HS-27A (cell line): ENCODE data around the gene SH3D19.
"Not testable (repeated sequence)": the region's sequence is repeated elsewhere in the genome, so short reads cannot be mapped to it uniquely, and the experiment has no call there.

Experiments
- DNase-seq: peaks from one replicate; pipeline ENCODE4 v3.0.0-alpha.2; 2012; ENCODE audit warnings: low read depth, missing footprints

SH3D19 gene

DNA sequence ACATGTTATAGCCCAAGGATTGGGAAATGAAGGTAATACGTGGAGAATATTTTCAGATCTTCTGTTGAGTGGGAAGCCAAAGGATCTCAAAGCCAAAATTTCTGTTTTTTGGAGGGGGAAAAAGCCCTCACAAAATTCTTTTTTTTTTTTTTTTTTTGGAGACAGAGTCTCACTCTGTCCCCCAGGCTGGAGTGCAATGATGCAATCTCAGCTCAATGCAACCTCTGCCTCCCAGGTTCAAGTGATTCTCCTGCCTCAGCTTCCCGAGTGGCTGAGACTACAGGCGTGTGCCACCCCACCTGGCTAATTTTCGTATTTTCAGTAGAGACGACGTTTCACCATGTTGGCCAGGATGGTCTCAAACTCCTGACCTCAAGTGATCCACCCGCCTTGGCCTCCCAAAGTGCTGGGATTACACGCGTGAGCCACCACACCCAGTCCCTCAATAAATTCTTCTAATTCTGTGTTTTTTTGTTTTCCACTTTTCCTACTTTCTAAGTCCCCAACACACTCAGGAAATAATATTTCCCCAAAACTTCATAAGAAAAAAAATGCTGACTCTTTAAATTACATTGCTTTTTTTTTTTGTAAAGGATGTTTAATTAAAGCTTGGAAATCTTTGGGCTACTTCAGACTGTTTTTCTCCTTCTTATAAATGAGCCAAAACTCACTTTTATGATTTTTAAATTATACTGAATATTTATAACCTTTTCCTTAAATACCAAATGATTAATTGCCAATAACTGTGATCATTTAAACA, 174.4 kb downstream of the SH3D19 start:
- no peak for DNase-seq

DNA sequence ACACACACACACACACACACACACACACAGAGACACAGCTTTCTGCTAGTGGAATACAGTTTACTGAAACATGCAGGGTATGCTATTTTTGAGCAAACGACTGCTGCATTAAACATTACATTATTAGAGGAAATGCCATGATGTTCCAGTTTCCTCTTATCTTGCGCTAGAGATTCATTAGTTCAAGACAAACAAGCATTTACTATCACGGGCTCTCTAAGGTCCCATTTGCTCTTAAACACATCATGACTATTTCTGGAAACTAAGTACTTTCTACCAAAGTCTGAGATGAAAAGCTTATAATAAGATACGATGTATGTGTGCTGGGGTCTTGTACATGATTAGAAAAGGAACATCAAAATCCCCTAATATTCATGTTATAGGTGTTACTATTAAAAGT, 177.1 kb downstream of the SH3D19 start:
- no peak for DNase-seq

DNA sequence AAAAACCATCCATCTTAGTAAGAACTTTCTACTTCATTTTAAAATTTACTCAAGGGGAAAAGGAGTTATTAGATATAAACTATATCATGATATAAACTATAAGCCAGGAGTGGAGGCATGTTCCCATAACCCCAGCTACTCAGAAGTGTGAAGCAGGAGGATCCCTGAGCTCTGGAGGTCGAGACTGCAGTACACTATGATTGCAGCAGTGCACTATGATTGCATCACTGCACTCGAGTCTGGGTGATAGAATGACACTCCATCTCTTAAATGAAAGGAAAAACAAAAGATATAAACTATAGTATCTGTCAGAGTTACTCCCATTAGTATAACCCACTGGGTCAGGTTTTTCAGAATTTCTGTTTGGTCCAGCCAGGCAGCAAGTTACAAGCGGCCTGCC, 178.4 kb downstream of the SH3D19 start:
- DNase-seq: no peak

DNA sequence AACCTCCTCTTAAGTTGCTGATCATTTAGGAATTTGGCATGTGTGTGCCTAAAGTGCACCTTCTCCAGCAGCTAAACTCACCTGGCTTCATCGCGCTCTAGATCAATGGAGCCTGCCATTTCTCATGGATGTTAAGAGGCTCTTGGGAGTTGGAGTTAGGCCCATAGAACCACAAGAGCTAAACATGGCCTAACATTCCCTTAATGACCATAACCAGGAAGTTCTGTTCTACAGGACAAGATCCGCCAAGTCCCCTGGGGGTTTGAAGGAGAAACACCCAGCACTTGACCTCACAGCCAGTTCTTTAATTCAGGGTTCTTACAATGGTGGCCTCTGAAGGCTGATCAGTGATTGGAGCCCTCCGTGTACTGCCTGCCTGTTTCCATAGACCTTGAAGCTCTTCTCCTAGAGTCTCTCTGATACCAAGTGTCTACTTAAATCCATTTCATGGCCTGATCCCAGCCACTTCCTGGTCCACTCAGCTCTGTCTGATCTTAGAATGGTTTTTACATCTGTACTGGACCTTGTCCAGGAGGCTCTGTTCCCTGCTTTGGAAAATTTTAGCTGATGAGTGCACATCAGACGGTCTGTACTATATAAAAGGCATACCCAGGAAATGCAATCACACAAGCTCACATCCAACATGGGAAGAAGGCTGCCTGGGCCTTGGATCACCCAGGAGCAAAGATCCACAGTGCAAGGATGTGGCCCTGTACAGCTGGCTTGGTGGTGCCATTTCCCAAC, 180.9 kb downstream of the SH3D19 start:
- no peak for DNase-seq

DNA sequence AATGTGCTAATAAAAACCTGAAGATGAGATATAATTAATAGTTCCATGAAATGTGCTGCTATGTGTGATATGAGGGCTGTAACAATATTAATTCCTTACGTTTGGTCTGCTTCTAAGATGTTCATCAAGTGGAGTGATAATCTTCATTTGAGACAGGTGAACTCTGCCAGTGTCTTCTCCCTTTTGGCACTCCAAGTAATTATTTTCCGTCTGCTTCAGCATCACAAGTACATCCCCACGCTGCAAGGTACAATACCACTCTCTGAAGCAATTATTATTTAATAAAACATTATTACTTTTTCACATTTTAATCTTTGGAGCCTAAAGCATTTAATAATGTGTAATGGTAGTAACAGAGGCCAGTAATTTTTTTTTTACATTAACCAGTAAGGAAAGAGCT, 181.6 kb downstream of the SH3D19 start:
- DNase-seq: no peak

DNA sequence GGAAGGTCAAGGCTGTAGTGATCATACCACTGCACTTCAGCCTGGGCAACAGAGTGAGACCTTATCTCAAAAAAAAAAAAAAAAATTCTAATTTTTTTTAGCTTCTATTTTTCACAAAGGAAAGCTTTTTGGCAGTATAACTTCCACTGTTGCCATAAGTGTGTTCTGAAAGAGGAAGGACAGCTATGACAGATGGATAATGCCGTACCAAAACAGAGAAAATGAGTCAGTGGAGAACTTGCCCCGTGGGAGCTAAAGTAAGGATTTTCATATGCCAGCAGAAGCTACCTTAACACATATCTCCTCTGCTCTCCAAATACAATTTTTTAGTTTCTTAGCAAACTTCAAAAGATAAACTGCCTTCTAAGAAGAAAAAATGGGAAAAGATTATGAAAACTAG, 182.2 kb downstream of the SH3D19 start:
- DNase-seq: no peak

DNA sequence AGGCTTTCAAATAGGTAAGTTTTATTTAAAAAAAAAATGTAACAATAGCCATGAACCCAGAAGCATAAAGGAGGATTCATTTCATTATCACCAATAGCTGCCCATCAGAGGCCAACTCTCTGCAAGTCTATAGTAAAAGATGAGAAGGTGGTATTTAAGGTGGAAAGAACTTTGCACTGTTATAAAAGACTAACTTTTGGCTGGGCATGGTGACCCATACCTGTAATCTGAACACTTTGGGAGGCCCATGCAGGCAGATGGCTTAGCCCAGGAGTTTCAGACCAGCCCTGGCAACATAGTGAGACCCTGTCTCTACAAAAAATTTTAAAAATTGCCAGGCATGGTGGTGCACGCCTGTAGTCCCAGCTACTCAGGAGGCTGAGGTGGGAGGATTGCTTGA, 182.6 kb downstream of the SH3D19 start:
- DNase-seq: no peak

DNA sequence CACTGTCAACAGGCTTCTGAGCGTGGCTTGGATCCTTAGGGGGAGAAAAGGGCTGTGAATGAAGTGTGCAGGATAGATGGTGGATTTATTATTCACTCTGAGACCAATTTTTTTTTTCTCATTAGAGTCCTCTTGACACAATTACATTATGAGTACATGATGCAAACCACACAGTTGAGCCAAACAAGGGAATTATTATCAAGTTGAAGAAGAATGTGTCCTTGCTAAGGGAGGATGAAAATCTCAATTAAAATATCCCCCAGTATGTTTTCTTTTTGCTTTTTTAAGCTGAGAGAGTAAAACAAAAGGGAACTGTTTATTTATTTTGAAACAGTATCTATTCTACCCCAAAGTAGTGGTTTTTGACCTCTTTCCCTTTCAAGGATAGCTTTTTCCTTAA, 185.6 kb downstream of the SH3D19 start:
- DNase-seq: no peak

DNA sequence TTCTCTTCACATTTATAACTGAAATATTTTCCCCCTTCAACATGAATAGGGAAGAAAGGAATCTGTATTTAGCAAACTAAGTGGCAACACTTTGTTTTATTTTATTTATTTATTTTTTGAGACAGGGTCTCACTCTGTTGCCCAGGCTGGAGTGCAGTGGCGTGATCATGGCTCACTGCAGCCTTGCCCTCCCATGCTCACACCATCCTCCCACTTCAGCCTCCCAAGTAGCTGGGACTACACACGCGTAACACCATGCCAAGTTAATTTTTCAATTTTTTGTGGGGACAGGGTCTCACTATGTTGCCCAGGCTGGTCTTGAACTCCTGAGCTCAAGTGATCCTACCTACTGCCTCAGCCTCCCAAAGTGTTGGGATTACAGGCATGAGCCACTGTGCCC, 189.4 kb downstream of the SH3D19 start:
- not testable (repeated sequence) for DNase-seq

DNA sequence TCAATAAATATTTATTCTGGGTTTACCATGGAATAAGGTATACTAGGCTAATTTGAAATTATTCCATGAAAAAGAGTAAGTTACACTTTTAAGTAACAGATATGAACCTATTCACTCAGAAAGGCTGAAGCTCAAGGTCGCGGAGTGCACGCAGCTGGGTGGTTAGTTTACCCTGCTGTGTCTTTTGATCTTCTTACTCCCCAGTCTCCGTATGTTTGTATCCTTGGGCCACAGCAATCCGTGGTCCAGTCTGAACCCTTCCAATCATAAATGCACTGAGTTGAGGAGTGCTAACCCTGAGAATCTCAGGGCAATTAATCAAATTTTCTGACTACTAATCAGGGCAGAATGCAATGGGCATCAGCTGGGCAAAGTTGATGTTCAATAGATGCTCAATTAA, 192.1 kb downstream of the SH3D19 start:
- DNase-seq: no peak

DNA sequence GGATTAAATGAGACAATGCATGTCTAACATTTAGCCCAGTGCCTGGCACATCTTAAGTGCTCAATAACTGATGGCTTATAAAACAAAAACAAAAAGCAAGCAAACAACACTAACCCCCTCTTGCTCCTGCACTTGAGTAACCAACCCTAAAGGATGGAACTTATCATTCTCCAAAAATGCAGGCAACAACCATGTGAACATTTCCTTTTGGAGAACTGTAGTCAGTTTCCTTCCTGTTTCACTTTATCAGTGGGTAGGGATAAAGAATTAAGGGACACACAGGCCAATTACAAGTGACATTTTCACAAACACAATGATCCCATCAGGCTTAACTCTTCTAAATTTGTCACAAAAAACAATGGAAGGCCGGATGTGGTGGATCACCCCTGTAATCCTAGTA, 195.6 kb downstream of the SH3D19 start:
- DNase-seq: no peak

DNA sequence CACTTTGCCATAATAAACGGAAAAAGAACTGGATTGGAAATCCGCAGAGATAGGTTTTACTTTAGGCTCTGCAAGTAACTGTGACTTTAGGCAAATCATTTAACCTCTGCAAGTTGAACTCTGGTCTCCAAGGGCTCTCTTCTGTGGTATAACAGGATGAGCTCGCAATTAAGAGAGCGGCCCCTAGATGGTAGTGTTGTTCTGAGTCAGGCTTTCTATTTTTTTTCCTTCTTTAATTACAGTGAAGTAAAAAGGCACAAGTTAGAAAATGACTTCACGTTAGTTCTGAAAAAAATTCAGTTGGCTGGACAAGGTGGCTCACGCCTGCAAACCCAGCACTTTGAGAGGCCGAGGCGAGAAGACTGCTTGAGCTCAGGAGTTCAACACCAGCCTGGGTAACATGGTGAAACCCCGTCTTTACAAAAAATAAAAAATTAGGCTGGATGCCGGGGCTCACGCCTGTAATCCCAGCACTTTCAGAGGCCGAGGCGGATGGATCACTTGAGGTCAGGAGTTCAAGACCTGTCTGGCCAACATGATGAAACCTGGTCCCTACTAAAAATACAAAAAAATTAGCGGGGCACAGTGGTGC, 207.9 kb downstream of the SH3D19 start:
- DNase-seq: no peak

DNA sequence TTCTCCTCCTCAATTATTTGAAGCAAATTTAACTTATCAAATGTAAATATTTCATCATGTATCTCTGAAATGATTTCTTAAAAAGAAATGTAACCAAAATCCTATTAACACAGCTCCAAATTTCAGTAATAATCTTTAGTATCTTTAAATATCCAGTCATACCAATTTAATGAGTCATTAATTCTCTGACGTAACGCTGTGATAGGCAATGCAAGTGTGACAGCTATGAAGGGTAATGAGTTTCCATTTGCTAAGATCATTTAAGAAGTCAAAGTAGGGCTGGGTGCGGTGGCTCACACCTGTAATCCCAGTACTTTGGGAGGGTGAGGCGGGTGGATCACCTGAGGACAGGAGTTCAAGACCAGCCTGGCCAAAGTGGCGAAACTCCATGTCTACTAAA, 210.4 kb downstream of the SH3D19 start:
- DNase-seq: no peak

DNA sequence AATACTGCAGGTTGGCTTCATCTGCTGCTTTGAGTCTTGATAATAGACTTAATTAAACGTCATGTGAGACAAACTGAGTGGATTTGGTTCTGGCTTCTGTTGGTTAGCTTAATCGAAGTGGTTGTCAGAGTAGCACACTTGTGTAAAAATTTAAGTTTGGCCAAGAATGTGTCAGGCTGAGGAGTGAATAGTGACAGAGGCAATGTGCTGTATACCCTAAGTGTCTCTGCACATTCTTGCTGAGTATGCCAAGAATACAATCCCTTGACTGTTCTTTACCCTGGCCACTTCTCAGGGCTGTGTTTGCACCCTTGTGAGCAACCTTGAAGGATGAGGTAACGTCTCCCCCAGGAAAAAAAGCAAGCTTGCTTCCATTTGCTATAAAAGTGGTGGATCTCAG, 211.1 kb downstream of the SH3D19 start:
- DNase-seq: no peak

DNA sequence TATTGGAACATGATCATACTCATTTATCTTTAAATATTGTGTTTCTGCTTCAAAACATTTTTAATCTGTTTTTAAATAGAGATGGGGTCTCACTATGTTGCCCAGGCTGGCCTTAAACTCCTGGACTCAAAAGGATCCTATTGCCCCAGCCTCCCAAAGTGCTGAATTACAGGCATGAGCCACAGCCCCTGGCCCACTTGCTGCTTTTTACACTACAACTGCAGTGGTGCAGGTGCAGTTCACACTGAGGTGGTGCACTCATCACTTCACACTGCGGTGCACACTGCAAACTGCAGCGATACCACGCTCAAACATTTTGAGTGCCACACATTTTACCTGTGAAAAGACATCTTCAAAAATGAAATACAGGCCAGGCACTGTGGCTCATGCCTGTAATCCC, 215.2 kb downstream of the SH3D19 start:
- DNase-seq: no peak

DNA sequence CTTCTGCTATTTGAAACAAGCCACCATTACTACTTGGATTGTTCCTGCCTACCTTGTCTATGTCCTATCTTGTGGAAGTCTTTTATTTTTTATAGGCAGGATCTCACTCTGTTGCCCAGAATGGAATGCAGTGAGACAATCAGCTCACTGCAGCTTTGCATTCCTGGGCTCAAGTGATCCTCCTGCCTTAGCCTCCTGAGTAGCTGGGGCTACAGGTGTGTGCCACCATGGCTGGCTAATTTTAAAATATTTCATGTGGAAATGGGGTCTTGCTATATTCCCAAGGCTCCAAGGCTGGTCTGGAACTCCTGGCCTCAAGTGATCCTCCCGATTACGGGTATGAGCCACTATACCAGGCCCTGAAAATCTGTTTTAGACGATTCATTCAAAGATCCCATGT, 218.3 kb downstream of the SH3D19 start:
- no peak for DNase-seq

DNA sequence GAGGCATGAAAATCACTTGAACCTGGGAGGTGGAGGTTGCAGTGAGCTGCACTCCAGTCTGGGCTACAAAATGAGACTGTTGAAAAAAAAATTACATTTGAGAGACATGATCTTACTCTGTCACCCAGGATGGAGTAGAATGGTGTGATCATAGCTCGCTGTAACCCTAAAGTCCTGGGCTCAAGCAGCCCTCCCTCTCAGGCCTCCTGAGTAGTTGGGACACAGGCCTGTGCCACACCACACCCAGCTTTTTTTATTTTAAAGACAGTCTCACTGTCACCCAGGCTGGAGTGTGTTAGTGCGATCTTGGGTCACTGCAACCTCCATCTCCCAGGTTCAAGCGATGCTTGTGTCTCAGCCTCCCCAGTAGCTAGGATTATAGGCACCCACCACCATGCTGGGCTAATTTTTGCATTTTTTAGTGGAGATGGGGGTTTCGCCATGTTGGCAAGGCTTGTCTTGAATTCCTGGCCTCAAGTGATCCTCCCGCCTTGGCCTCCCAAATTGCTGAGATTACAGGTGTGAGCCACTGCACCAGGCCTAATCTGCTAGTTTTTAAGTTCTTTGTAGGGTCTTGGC, 219.9 kb downstream of the SH3D19 start:
- no peak for DNase-seq

DNA sequence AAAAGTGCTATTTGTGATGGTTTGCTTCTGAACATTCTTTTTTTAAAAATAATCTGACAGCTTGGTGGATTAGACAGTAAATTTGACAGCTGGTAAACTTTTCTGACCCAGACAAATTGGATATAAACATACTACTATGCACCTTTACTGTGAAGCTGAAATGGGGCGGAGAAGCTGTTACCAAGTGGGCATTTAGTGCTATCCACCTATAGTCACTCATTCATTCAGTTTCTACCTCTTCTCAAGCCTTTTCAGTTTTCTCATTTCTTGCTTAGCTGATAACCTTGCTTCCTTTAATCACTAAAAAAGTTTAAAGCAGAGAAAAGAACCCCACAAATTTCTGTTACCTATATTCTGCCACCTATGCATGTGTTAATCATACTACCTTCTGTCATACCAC, 220.8 kb downstream of the SH3D19 start:
- no peak for DNase-seq

DNA sequence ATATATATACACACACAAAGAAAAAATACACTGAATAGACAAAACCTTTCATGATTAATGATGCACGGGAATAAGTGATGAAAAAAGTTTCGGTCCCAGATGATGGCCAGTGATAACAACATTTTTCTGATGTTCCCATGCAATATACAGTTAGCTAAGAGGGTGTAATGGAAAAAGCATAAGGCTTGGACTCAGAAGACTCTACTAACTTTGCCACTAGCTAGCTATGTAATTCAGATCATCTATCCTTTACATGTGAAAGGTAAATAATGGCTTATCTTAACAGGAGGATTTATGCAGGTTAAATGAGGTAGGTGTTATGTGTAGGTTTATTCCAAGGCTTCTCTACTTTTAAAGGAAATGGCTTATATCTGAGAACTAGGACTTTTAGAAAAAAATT, 221.6 kb downstream of the SH3D19 start:
- no peak for DNase-seq

DNA sequence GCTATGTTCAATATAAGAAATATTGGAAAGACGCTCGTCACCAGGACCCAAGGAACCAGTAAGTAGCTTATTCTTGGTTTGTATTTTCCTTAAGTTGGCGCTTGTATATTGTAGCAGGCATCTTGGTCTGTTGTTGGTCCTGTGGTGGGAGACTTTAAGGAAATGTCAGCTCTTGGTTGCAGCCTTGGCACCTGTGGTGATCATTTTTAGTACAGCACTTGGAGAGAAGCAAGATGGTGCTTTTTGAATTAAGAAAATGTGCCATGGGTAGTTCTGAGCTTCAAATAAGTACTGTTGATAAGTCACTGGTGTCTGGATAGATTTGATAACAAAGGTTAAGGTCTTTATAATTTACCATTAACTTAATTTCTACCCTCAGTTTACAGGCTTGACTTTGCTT, 224.9 kb downstream of the SH3D19 start:
- DNase-seq: no peak

DNA sequence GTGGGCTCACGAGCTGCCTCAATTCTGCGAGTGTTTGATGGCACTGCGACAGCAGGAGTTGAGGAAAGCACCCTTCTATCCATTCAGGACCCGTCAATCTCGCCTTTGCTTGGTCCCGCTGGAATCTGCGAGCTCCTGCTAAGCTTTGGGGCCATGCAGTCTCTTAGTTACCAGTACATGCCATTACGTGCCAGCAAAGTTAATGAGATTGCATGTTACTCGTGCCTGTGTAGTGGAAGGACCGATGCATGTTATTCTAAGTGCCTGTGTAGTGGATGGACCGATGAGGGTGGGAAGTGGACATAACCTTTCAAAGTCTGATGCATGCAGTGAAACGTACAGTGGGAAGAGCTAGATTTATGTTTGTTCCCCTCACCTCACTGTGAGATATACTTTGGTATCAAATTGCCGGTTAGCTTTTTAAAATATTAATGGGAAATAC, 225.4 kb downstream of the SH3D19 start:
- no peak for DNase-seq

DNA sequence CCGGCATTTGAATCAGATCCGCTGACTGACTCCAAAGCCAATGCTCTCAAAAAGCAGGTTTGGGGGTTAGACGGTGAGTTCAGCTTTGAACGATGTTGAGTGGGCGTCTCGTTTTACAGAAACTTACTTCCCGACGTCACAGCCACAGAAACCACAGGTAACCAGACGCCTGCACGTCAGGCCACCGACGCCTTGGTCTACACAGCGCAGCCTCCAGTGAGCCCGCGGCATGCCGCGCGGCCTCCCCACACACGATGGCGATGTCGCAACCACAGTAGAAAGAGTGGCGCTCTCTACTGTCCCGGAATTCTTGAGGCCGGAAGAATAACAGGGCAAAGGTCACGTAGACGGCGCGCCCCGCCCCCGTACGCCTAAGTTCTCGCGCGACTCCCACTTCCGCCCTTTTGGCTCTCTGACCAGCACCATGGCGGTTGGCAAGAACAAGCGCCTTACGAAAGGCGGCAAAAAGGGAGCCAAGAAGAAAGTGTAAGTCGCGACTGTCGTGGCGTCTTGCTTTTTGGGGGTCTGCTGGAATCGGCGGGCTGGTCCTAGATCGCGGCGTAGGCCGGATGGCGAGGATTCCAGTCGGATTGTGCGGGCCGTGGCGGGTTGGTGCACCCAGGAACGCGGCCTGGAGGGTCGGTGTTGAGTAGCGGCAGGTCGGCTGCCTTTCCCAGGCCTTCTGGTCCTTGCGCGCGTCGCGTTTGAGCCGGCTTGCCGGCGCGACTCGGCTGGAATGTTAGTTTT, 226.0 kb downstream of the SH3D19 start, which contains the start of gene RPS3A:
Gene RPS3A, plus strand, starts transcription at position 400 of the 747 bp plus-strand sequence. Its CDS starts 25 bp downstream, at position 425.
- DNase-seq: peak; percentile 97
